ENCODE results near the gene FRMD4B. TPM values are rescaled to one million over a fixed set of nuclear protein-coding genes. Genes with fewer than 3 reads are reported as not detected.

Gene FRMD4B
- total RNA-seq, 1 donor from 2014 or later, result 102 TPM

DNA sequence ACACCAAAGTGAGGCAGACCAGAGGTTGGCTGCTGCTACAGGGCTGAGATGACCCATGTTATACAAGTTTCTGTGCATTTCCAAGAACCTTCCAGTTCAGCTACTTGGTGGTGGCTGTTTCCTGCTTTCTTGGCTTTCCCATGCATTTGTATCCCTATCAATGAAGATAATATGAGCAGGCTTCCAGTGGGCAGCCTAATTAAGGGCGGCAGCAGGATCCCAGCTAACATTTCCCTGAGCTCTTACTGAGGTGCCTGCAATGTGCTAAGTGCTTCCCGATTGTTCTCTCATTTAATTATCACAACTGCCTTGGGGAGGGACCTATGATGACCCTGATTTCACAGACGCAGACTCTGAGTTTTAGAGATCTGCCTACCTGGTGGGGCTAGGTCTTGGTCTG, 95.5 kb downstream of the FRMD4B start:
- Mint-ChIP-seq H3K4me1 (ENCODE audit: unreplicated experiment) (peaks cover 22% of the 10 kb centered on the region), H3K36me3 (ENCODE audit: low read depth, unreplicated experiment) (peaks cover 24% of the 10 kb centered on the region), H3K4me3 (ENCODE audit: unreplicated experiment) (no peak overlapping the region), H3K27ac (ENCODE audit: unreplicated experiment) (no peak overlapping the region), H3K9me3 (ENCODE audit: unreplicated experiment) (no peaks in the 10 kb centered on the region), H3K27me3 (ENCODE audit: unreplicated experiment) (peaks cover 3% of the 10 kb centered on the region)
- TF ChIP-seq, protein P1, sequence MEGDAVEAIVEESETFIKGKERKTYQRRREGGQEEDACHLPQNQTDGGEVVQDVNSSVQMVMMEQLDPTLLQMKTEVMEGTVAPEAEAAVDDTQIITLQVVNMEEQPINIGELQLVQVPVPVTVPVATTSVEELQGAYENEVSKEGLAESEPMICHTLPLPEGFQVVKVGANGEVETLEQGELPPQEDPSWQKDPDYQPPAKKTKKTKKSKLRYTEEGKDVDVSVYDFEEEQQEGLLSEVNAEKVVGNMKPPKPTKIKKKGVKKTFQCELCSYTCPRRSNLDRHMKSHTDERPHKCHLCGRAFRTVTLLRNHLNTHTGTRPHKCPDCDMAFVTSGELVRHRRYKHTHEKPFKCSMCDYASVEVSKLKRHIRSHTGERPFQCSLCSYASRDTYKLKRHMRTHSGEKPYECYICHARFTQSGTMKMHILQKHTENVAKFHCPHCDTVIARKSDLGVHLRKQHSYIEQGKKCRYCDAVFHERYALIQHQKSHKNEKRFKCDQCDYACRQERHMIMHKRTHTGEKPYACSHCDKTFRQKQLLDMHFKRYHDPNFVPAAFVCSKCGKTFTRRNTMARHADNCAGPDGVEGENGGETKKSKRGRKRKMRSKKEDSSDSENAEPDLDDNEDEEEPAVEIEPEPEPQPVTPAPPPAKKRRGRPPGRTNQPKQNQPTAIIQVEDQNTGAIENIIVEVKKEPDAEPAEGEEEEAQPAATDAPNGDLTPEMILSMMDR (IDR thresholded peaks at IDR 0.05; ENCODE audit: unreplicated experiment), result no peak
- DNase-seq (ENCODE audit: low spot score), result no peak

DNA sequence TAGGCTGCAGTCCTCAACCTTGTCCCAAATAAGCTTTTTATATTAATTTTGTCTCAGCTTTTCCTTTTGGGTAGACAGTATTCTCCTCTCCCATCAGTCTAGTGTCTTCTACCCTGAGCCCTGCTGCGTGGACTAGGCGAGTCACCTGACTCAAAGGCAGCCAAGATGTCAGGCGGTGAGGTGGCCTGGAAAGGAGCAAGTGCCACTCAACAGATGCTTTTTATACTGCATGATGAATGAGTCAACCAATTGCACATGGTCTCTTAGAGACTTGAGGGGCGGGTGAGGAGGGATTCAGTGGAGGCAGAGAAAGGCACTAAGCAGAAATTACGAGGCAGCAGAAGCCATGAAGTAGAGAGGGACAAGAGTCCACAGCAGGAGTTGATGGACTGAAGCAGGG, 95.9 kb downstream of the FRMD4B start:
- TF ChIP-seq, protein P1 (IDR thresholded peaks at IDR 0.05; ENCODE audit: unreplicated experiment), result no peak
- Mint-ChIP-seq H3K4me1 (ENCODE audit: unreplicated experiment) (peaks cover 22% of the 10 kb centered on the region), H3K36me3 (ENCODE audit: low read depth, unreplicated experiment) (peaks cover 22% of the 10 kb centered on the region), H3K4me3 (ENCODE audit: unreplicated experiment) (no peak overlapping the region), H3K9me3 (ENCODE audit: unreplicated experiment) (no peaks in the 10 kb centered on the region), H3K27me3 (ENCODE audit: unreplicated experiment) (peaks cover 3% of the 10 kb centered on the region), H3K27ac (ENCODE audit: unreplicated experiment) (no peak overlapping the region)
- DNase-seq (ENCODE audit: low spot score), result no peak

DNA sequence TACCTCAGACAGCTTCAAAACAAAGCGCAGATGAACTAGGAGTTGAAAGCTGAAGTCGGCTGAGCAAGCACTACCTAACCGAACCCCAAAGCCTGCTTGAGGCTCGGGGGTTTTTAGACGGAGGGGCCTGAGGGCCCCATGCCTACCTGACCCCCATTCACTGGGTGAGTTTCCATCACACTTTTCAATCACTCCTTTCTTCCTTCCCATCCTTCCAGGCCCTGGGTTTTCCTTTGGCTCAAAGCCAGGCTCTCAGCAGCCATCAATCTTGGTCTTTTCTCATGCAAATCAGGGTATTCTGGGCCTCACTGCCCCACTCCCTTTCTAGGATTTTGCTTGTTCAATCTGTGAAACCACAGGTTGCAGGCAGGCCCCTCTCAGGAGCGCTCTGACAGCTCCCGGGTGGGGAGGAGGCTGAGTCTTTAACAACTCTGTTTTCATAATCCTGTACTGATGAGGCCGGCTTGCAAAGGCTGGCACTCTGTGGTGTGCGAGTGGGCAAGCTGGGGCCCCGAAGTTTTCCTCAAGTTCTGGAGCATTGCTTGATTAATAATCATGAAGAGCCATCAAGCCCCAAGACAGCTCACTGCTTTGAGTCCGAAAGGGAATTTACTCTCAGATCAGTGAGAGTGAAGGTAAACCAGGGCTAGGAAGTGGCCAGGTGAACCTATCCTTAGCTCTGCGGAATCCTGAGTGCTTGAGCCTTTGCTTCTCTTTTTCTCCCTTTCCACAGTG, 97.6 kb downstream of the FRMD4B start:
- H3K27ac Mint-ChIP-seq (ENCODE audit: unreplicated experiment), result no peak overlapping the region
- H3K27me3 Mint-ChIP-seq (ENCODE audit: unreplicated experiment), result peaks cover 3% of the 10 kb centered on the region
- H3K4me3 Mint-ChIP-seq (ENCODE audit: unreplicated experiment), result no peak overlapping the region
- TF ChIP-seq, protein P1 (IDR thresholded peaks at IDR 0.05; ENCODE audit: unreplicated experiment), result no peak
- H3K9me3 Mint-ChIP-seq (ENCODE audit: unreplicated experiment), result no peaks in the 10 kb centered on the region
- peaks cover 19% of the 10 kb centered on the region for H3K36me3 Mint-ChIP-seq (ENCODE audit: low read depth, unreplicated experiment)
- H3K4me1 Mint-ChIP-seq (ENCODE audit: unreplicated experiment), result peaks cover 15% of the 10 kb centered on the region
- no peak for DNase-seq (ENCODE audit: low spot score)

DNA sequence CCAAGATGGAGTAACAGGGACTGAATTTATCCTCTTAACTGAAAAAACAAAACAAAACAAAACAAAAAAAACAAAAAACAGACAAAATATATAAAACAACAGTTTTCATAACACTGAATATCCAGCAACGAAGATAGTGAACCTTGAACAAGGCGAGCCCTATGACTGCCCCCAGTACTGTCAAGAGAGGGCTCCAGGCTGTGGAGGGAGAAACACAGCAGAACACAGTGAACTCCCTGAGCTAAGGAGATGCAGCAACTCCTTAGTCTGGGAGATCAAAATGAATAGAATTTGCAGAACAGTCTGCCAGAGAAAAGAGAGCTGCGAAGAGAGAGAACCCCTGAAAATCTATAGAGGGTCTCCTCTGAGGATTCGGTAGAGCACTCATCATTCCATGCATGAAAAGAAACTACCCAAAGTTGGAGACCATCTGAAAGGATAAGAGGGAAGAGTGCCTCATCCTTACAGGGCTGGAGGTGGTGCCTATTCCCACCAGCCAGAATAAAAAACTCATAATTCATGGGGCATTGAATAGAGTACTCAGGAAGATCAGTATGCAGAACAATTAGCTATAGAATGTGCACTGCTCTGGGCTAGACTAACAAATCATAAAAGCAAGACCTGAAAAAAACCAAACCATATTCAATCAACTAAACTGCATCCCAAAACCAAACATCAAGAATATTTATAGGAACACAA, 101.8 kb downstream of the FRMD4B start:
- TF ChIP-seq, protein P1 (IDR thresholded peaks at IDR 0.05; ENCODE audit: unreplicated experiment), result no peak
- H3K27me3 Mint-ChIP-seq (ENCODE audit: unreplicated experiment), result peaks cover 3% of the 10 kb centered on the region
- H3K9me3 Mint-ChIP-seq (ENCODE audit: unreplicated experiment), result no peaks in the 10 kb centered on the region
- peaks cover 11% of the 10 kb centered on the region for H3K36me3 Mint-ChIP-seq (ENCODE audit: low read depth, unreplicated experiment)
- peaks cover 13% of the 10 kb centered on the region for H3K4me1 Mint-ChIP-seq (ENCODE audit: unreplicated experiment)
- no peak overlapping the region for H3K27ac Mint-ChIP-seq (ENCODE audit: unreplicated experiment)
- DNase-seq (ENCODE audit: low spot score), result no peak
- H3K4me3 Mint-ChIP-seq (ENCODE audit: unreplicated experiment), result no peak overlapping the region

DNA sequence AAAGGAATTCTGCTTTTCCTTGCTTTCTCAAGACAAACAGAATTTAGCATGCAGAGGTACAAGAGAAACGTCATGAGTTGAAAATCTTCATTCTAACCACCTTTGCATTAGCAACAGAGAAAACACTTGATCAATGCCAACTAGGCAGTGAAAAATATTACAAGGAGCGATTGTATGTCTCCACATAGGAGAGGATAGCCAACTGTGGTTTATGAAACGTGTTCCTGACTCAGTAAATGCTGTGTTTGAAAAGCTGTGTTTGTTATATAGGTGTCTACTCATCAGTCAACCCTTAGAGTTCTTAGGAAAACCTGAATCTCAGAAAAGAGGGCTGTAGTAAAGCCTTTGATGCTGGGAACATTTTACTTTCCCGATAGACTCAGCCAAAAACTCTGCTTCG, 102.4 kb downstream of the FRMD4B start:
- H3K4me1 Mint-ChIP-seq (ENCODE audit: unreplicated experiment), result peaks cover 10% of the 10 kb centered on the region
- peaks cover 3% of the 10 kb centered on the region for H3K27me3 Mint-ChIP-seq (ENCODE audit: unreplicated experiment)
- no peak for DNase-seq (ENCODE audit: low spot score)
- TF ChIP-seq, protein P1 (IDR thresholded peaks at IDR 0.05; ENCODE audit: unreplicated experiment), result no peak
- H3K27ac Mint-ChIP-seq (ENCODE audit: unreplicated experiment), result no peak overlapping the region
- H3K9me3 Mint-ChIP-seq (ENCODE audit: unreplicated experiment), result no peaks in the 10 kb centered on the region
- H3K36me3 Mint-ChIP-seq (ENCODE audit: low read depth, unreplicated experiment), result peaks cover 15% of the 10 kb centered on the region
- no peak overlapping the region for H3K4me3 Mint-ChIP-seq (ENCODE audit: unreplicated experiment)

Data from endothelial cell (in vitro differentiated cells).